Measurements from ENCODE around the gene ALDH4A1.

ALDH4A1 gene

DNA sequence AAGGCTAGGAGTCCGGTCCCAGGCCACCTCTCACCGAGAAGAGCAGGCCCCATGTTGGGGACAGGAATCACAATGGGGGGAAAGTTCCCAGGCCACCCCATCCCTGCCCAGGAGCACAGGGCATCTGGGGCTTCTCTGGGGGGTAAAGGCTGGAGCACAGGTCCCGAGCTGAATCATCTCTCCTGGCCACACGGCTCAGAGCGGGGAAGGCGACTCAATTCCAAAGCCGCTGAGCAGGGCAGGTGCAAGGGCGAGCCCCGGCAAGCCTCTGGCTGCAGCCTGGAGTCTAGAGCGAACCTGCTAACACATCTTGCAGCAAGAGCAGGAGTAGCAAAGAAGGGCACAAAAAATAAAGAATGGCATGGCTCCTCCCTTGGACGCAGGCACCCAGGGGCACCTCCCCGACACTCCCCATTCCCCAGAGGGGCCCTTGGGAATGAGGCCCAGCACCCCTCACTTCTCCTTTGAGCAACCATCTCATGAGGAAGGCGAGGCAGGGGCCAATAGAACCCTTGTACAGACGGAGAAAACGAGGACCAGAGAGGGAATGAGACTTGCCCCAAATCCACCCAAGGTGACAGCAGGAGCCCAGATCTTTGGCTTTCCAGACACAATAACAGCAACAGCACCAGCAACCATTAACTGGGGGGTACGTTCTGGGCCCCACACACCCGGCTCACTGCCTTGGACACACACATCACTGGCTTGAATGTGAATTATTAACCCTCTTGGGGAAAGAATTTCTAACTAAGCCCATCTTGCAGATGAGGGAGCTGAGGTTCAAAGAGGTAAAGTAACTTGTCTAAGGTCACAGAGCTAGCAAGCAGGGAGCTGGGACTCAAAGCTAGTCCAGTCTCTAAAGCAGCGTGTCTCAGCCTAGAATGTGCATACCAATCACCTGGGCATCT, 20.7 kb upstream of the ALDH4A1 start:
- DNase-seq (ENCODE audit: low spot score), result no peak

- peak; percentile 61 for DNase-seq (ENCODE audit: low spot score)
Observed at GRCh38 chr1:18922319-18922726, 20.0 kb upstream of the ALDH4A1 start.

DNA sequence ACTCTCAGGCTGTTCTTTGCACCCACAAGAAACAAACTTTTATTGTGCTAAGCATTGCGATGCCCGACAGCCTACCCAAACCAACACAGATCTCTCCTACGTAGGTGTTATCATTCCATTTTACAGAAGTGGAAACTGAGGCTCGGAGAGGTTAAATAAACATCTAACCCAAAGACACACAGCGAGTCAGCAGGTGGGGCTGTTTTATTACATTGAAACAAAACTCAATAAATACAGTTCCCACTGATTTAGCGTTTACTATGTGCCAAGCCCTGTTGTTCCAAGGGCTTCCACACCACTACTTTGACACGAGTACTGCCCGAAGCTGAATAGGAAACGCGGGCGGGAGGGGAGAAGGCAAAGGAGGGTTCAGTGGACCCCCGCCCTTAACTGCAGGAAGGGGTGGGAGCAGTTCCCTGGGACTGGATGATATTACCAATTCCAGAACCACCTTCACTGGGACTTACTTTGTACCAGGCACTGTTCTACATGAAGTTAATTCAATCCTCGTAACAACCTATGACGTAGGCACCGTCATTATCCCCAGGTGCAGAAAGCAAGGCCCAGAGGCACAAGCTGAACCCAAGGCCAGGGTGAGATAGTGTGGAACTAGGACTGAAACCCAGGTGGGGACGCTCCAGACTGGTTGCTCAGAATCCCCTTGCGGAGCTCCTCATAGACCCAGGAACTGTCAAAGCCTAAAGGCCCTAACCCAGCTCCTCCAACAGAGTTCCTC, 19.3 kb upstream of the ALDH4A1 start:
- no peak for DNase-seq (ENCODE audit: low spot score)

GRCh38 chr1:18920931-18921330, 18.6 kb upstream of the ALDH4A1 start:
- DNase-seq (ENCODE audit: low spot score), result no peak

GRCh38 chr1:18919956-18920355, 17.6 kb upstream of the ALDH4A1 start:
- no peak for DNase-seq (ENCODE audit: low spot score)

GRCh38 chr1:18919197-18919905, 17.0 kb upstream of the ALDH4A1 start:
- DNase-seq (ENCODE audit: low spot score), result no peak

DNA sequence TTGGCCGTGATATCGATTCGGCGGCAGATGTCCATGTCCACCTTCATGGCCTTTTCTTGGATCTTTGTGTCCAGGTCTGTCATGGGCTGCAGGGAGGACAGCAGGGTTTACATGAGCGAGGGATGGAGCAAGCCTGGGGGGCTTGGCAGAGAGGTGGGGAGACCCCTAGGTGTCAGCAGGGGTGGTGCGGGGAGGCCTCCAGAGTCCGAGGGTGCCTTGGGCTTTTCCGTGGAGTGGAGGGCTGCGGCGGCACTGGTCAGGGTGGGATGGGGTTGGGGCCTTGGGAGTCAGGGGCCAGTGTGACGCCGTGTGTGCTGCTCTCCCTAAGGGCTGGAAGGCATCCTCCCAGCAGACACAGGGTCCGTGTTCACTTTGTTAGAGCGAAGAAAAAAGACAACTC, 16.1 kb upstream of the ALDH4A1 start:
- no peak for DNase-seq (ENCODE audit: low spot score)

DNA sequence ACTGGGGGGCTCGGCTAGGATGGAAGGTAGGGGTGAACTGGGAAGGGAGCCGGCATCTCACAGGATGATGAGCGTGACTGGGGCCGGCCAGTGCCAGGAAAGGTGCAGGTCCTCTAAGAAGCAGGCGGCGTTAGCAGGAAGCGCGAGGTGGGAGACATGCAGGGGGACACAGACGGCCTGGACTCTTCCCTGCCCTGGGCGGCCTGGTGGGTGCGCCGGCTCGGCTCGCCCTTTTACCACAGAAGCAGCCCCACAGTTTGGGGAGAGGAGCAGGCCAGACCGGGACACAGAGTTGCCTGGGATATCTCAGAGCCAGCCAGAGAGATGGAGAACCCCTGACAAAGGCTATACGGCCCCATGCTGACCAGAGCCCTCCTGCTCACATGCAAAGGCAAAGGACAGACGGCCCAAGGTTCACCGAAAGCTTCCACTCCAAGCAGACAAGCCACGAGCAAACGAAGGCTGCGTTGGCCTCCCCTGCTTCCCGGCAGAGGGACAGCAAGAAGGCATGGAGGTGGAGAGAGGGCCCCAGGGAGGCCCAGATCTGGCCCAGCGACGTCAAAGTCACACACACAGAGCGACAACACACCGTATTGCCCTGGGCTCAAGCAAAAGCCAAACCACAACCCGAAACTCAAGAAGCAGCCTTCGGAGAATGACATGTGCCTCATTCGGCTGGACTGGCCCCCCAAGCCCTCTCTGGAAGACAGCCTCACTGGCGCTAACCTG, 14.9 kb upstream of the ALDH4A1 start:
- DNase-seq (ENCODE audit: low spot score), result no peak

DNA sequence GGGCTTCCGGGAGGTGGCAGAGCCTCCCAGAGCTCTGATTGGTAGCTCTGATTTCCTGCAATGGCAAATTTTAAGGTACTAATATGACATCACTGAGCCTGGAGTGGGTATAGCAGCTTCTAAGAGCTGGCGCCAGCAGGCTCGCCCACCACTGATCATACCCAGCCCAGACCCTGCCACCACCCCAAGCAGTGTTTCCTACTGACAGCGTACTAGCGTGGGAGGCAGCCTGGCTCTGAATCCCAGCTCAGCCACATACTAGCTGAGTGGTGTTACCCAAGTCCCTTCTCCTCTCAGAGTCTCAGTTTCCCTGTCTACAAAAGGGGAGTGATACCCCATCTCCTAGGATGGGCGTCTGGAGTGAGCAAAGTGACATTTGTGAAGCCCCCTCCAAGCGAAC, 13.0 kb upstream of the ALDH4A1 start:
- no peak for DNase-seq (ENCODE audit: low spot score)

DNA sequence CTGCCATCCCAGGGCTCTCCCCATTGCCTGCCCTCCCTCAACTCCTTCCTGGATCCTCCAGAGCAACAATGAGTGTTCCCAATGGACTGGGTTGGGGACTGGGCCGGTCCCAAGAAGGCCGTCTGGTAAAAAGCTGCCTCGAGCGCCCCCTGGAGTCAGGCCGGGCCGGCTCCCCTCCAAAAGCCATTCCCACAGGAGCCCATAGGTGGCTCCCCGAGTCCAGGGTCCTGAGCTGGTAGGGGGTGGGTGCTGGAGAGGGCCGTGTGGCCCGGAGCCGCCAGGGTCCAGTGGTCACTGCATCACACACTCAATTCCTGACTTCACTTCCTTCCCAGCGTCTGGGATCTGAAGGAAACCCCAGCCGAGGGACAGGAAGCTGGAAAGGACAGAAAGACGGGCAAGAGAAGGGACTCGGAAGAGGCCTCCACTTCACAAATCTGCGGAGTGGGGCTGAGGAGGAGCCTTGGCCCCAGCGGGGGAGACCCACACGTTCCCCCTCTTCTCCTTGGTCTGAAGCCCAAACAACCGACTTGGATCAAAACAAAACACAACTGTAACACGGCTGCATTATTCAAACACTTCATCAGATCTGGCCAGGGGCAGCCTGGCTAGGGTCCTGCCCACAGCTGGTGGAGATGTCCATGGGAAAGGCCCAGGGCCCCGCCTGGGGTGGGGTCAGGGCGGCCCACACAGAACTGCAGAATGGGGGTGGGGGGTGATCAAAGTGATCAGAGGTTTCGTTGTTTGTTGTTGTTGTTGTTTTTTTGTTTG, 10.9 kb upstream of the ALDH4A1 start:
- peak; percentile 96 for DNase-seq (ENCODE audit: low spot score)

- DNase-seq (ENCODE audit: low spot score), result no peak
Observed at GRCh38 chr1:18912550-18912949, 10.2 kb upstream of the ALDH4A1 start.

DNA sequence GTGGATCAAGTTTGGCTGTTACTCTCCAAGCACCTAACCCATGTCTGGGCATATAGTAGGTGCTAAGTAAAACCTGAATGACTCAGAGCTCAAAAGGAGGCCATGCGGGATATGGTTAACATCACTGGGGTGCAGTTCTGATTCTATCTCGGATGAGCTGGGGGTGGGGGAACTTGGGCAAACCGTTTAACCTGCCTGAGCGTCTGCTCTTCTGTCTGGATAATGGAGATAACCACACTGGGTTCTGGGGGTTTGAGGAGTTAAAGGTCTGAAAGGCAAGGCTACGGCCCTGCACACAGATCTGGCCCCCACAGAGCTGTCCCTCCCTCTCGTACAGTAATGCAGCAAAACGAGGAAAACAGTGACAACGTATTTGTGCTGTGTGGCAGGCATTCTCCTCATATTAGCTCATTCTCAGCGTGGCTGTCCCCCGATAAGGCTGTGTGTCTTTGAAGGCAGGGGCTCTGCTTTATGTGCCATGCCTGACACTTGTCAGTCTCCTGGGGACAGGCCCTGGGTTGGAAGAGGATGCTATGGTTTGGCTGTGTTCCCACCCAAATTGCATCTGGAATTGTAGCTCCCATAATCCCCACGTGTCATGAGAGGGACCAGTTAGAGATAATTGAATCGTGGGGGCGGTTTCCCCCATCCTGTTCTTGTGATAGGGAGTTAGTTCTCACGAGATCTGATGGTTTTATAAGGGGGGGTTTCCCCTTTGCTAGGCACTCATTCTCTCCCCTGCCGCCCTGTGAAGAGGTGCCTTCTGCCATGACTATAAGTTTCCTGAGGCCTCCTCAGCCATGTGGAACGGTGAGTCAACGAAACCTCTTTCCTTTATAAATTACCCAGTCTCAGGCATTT, 6.8 kb upstream of the ALDH4A1 start:
- no peak for DNase-seq (ENCODE audit: low spot score)

- DNase-seq (ENCODE audit: low spot score), result no peak
Observed at GRCh38 chr1:18907917-18908845, 5.8 kb upstream of the ALDH4A1 start.

- DNase-seq (ENCODE audit: low spot score), result peak; percentile 63
Observed at GRCh38 chr1:18907021-18907916, 4.9 kb upstream of the ALDH4A1 start.

GRCh38 chr1:18903291-18903756, 969 bp upstream of the ALDH4A1 start:
- no peak for DNase-seq (ENCODE audit: low spot score)

GRCh38 chr1:18901952-18902522, 318 bp downstream of the ALDH4A1 start:
- DNase-seq (ENCODE audit: low spot score), result peak; percentile 26

DNA sequence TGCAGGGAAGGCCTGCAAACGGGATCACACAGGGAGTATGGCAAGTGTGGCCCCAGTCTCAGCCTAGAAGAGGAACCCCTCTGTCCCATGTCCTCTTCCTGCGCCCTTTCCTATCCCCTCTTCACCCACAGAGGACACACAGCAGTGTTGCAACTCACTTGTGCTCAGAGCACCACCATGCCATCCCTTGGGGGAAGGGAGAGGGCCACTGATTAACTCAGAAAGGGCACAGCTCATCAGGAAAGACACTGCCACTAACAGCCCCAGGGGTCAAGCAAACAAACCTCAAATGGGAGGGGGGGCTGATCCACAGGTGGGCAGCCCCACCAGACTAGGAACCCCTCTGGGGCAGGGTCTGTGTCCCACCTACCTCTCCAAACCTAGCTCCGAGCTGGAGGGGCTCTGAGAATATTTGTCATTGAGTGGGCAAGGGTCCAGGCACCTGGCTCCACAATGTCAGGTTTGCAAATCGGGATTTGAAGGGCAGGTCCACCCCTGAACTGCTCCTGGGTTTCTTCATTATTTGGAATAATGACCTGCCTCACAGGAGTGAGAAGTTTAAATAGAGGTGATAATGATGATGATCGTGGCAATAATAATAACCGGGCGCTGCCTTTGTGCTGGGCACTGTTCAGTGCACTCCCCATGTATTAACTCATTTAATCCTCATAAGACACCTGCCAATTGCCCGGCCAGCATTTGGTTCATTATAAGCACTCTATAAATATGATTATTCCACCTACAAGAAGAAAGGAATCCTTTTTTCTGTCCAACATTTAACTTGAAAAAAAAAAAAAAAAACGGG, 1.0 kb downstream of the ALDH4A1 start:
- DNase-seq (ENCODE audit: low spot score), result no peak
